Posterior cingulate gyrus (tissue), 11 donors: ENCODE measurements around the gene DACT2.
"Not testable (repeated sequence)": the region's sequence is repeated elsewhere in the genome, so short reads cannot be mapped to it uniquely, and the experiment has no call there.

ENCODE experiments used
- DNase-seq, 10 donors: peaks; one replicate each; pipeline versions ENCODE4 v3.0.0 to v3.0.0-alpha.2; 2020 to 2021; ENCODE audit warnings: mixed read lengths in 3 of 10
- intact Hi-C: fragments of 100-400 bp; cut with DNase I; formaldehyde crosslinking; loops from one replicate; pipeline ENCODE4 v1.15.1; 2023

DACT2 gene

DNA sequence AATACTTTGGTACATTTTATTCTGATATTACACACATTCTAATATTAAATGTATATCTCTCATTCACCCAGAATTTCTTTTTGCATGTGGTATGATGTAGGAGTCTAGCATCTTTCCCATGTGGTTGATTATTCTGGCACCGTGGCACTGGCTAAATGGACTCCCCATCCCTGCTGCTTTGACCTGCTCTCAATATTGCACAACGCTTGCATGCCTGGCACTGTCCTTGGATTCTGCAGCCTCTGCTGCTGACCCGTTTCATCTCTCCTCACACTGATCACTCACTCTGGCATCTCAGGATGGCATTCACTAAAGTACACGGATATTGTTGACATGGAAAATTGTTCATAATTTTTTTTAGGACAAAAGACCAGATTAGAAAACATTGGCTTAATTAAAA is 11.5 kb upstream of the DACT2 start:
- no peak for DNase-seq
- intact Hi-C loops: no loop called here

- no peak for DNase-seq
- intact Hi-C loops: no loop called here
Observed at GRCh38 chr6:168330403-168330802, 10.8 kb upstream of the DACT2 start.

DNA sequence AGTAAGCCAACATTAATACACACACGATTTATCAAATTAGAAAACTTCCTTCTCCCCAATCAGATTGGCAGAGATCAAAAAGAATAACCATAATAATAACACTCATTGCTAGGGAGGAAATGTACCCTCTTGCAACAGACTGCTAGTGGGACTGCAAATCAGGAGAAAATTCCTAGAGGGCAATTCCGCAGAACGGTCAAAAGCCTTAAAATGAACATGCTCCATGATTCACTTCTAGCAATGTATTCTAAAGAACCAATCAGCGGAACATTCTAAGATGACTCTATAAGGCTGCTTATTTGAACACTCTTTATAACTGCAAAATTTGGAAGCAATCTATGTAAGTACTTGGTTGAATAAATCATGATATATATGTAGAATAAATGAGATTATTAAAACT is 8.5 kb upstream of the DACT2 start:
- intact Hi-C loops: no loop called here
- no peak for DNase-seq

DNA sequence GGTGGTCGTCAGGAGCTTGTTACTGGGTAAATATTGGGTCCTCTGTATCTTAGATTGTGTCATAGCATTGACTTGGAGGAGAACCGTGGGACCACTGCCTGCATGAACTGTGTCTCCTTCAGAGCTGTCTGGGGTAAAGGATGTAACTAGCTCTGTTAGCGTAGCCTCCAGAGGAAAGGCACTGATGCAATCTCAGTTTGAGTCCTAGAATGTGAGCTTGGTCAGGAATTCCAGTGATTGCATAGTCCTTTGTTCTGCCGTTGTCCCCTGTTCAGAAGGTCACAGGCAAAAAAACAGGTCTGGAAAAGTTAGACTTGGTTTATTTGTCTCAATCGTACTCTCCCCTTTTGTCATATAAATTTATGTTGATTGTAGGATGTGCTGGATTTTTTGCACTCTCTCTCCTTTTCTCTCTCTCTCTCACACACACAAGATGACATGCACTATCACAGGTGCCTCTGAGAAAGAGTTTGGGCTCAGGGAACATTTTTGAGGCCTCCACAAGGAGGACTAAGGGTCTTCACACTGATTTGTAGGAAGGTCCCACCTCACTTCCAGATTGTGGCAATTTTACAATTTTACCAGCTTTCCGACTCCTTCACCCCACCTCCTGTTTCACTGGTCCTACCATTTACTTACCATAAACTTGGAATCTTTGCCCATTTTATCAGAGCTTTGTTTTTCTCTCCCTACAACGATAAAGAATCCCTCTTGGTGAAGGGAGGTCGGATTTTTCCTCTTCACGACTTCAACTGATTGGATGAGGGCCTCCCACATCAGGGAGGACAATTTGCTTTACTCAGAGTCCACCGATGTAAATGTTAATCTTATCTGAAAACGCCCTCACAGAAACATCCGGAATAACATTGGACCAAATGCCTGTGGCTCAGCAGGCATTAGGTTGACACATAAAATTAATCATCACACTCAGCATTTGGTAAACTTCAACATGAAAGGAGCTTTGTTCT is 7.0 kb upstream of the DACT2 start:
- intact Hi-C loops: no loop called here

DNA sequence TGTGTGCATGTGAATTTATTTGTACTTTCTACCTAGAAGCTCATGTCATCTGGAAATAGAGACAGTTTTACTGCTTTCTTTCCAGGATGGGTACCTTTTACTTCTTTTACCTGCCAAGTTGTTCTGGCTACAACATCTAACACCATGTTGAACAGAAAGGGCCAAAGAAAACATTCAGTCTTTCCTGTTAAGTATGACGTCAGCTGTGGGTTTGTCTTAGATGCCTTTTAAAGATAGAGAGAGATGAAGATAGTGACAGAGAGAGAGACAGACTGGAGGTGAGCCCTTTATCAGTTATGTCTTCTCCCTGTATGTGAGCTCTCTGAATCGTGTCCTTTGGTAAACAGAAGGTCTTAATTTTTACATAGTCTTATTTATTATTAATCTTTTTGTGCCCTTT is 3.4 kb upstream of the DACT2 start:
- intact Hi-C loops: no loop called here
- no peak for DNase-seq

More for the DNA sequence above, 7.0 kb upstream of the DACT2 start:
- DNase-seq: no peak

- intact Hi-C loops: no loop called here
- DNase-seq: no peak
Observed at GRCh38 chr6:168320634-168321033, 1.1 kb upstream of the DACT2 start.

DNA sequence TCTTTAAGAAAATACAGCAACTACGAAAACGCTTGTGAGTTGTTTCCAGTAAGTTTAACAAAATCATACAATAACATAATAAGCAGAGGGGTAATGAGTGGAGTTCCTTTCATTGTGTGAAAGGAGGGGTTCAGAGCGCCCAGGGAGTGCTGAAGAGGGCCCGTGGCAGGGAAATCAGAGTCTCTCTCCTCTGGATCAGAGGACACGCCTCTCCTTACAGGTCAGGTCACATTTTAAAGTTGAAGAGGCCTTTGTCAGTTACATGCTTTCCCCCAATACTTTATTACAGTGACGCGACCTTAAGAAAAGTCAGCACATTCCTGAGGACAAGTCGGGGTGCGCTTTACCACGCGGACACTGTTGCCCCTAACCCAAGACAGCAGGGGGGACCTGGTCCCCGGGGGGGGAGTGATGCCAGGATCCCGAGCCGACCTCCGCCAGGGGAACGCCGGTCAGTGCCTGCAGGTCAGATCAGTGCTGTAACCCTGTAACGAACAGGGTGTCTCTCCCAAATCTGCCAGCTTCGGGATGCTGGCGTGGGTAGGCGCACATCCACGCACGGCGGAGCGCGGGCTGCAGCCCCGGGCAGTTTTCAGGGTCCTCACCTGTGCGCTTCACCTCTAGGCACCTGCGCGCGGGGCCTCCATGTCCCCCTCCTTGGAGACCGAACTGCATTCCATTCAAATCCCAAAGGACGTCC is 848 bp downstream of the DACT2 start:
- DNase-seq: no peak
- intact Hi-C loops: no loop called here

- intact Hi-C loops: no loop called here
- DNase-seq: no peak
Observed at GRCh38 chr6:168318090-168318489, 1.5 kb downstream of the DACT2 start.

- DNase-seq: no peak
- intact Hi-C loops: no loop called here
Observed at GRCh38 chr6:168315596-168315995, 4.0 kb downstream of the DACT2 start.

GRCh38 chr6:168314948-168315347 is 4.6 kb downstream of the DACT2 start:
- peak in 1 of 10 donors; percentile 63 for DNase-seq
- intact Hi-C loops: no loop called here

DNA sequence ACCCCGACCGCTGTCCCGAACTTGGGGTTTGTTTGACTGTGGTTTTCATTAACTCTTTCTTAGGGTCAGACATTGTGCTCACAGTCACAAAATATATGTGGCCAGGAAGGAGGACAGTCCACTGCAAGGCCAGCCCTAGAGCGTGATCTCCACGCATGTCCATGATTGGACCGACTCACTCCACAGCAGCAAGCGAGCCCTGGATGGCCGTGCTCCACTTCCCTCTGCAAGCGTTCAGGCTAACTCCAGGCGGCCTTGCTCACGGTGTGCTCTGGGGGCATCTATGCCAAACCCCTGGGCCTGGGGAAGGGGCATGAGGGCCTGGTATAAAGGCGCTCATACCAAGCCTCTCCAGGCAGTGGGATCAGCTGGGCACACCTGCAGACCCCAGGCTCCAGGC is 5.6 kb downstream of the DACT2 start:
- intact Hi-C loops: no loop called here
- DNase-seq: no peak

DNA sequence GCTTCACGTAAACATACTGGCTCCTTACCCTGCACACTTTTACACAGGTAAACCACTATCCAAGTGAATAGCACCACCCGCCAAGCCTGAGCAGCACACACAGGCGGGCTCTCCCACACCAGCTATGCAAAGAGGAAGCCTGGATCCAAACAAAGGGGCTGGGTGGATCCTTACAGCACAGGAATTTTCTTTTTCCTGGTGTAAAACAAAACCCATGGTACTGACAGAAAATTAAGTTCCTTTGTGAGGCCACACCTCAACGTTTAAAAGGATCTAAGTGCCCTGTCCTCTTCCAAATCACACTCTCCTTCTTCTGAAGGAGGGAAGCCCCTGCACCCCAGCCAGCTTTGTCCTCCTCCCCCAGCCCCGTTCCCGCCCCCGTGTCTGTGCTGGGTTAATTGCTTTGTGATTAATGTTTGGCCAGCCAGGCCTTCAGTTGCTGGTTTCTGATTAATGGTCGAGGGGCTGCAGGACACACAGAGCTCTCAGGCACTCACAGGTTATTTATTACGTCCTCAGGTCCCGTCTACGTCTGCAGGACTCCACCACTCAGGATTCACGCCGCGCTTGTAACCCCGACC is 6.1 kb downstream of the DACT2 start:
- intact Hi-C loops: no loop called here
- peak in 1 of 10 donors; percentile 50 for DNase-seq

DNA sequence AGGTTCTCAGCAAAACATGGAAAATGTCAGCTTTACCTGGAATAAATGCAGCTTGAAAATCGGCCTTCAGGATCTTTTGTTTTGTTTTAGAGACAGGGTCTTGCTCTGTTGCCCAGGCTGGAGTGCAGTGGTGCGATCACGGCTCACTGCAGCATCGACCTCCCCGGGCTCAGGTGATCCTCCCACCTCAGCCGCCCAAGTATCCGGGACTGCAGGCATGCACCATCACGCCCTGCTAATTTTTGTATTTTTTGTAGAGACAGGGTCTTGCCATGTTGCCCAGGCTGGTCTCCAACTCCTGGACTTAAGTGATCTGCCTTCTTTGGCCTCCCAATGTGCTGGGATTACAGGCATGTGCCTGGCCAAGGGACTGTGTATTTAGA is 7.5 kb downstream of the DACT2 start:
- intact Hi-C loops, DNase-seq: not testable (repeated sequence)

GRCh38 chr6:168311410-168312124 is 8.0 kb downstream of the DACT2 start:
- no peak for DNase-seq
- intact Hi-C loops: no loop called here

DNA sequence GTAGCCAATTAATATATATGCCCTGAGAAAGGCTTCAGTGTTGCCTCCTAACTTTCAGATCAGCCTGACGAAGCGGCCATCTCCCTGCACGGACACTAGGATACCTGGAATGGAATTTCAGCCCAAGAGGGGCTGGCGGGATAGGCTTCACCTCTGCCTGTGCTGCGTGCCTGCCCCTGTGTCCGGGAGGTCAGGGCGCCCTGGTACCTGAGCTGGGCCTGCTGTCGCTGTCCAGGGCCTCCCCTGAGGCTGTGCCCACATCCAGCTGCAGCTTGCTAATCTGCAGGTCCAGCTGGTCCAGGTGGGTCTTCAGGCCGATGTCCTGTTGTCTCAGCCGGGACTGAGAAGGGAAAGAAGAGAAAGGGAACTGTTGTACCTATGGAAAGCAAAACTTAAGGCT is 8.6 kb downstream of the DACT2 start:
- peak in 1 of 10 donors; percentile 59 for DNase-seq
- intact Hi-C loops: no loop called here

DNA sequence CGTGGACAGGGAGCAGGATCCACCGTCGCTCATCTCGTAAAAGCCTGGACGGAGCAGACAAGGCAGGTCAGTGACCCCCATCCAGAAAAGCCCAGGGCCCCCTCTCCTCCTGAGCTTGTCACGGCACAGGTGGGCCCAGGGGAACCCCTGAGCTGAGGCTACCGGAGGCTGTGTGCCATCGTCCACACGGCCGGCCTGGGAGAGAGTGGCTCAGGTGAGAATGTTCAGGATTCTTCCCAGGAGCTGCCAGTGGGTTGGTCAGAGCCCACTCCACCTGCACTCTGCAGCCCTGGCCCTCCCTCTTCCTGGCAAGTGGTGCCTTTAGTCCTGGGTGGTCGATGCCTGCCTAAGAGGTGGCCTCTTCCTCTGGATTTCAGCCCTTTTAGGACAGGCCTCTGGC is 9.2 kb downstream of the DACT2 start:
- intact Hi-C loops: no loop called here
- no peak for DNase-seq

DNA sequence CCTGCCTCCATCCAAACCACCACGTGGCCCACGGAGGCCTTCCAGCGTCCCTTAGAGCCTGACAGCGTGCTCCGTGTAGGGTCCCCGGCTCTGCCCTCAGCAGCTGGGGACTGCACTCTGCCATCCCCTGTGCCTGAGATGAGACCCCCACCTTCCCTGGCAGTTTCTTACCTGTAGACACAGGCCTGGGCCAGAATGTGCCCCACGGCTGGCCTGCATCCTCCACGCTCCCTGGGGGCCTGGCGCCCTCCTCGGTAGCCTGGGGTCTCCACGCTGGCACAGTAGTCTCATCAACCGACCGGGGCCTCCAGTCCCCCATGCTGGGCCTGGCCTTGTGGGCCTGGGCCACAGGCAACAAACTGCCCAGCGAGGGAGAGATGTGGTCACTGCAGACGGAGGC is 9.6 kb downstream of the DACT2 start:
- no peak for DNase-seq
- intact Hi-C loops: no loop called here

DNA sequence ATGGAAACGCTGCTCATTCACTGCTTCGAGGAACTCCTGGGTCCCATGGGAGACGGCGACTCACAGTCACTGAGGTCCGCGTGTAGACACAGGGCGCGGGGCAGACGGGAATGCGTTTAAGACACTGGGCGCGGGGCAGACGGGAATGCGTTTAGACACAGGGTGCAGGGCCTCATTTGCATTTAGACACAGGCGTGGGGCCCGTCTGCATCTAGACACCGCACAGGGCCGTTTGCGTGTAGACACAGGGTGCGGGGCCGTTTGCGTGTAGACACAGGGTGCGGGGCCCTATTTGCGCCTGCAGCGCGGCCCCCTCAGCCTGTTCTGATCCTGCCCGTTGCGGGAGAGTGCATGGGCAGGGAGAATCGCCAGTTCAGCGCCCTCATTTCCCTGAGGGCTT is 10.4 kb downstream of the DACT2 start:
- intact Hi-C loops: no loop called here
- DNase-seq: peak in 1 of 10 donors; percentile 65

DNA sequence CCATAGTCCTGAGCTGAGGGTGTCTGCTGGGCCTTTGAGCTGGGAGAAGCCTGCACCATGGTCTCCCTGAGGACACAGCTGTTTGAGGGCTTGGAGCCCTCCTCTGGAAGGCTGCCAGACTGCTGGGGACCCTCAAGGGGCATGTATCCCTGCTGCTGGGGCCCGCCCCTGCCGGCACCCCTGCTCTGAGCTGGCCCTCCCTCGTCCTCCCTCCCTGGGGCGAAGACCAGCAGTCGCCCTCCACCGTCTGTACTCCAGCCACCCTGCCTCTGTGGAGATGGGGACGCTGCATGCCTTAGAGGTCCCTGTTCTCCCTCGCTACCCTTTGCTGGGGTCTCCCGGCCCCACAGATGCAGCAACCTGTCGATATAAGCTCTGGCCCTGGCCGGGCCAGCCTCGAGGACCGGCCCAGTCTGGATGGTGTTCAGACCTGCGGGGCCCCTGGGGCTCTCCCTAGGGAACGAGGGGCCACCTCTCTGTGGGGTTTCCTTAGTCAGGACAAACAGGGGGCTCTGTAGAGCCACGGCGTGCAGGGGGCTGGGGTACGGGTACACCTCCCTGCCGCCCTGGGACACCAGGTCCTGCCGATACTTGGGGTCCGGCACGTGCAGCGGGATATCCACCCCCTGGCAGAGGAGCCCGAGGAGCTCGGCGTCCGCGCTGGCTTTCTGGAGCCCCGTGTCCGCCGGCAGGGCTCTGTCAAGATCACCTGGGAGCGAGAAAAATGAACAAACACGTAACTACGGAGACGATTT is 11.0 kb downstream of the DACT2 start:
- DNase-seq: peak in 1 of 10 donors; percentile 78
- intact Hi-C loops: no loop called here

DNA sequence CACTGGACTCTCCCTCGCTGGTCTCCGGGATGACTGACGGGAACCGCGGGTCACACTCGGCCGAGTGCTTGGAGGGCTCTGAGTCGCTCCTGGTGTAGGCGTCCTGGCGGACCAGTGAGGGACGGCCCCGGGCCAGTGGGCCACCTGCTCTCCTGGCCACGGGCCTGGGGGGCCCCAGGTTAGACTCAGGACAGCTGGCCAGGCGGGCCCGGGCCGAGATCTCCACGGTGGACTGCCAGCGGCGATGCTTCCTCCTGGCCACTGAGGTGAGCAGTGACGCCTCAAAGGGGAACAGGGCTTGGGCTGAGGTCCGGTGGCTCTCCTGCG is 11.9 kb downstream of the DACT2 start:
- peak in 1 of 10 donors; percentile 80 for DNase-seq
- intact Hi-C loops: no loop called here
